Gastroesophageal sphincter (tissue), 4 donors: ENCODE results near the gene UBE2G2. TPM values are rescaled to one million over a fixed set of nuclear protein-coding genes. Genes with fewer than 3 reads are reported as not detected.

Experiments
- ATAC-seq: fragments of 150-250 bp; one replicate; pipeline ENCODE4 v1.9.1; 2016; ENCODE audit warnings: mild to moderate bottlenecking, moderate library complexity
- H3K27ac ChIP-seq, 4 donors: fragments of 200-600 bp; sonication (generic) in 3 of 4; 1 replicate in 3 of 4; 2 replicates in 1 of 4; pipeline ENCODE4 v1.5.1; 2016 to 2019
- H3K27me3 ChIP-seq: fragments of 200-600 bp; sonication (generic); one replicate; pipeline ENCODE4 v1.5.1; 2019
- H3K36me3 ChIP-seq, 2 donors: fragments of 200-600 bp; sonication (generic); one replicate each; pipeline ENCODE4 v1.5.1; 2019; ENCODE audit warnings: control low read depth in 1 of 2
- H3K4me1 ChIP-seq, 3 donors: fragments of 200-600 bp; sonication (generic); 1 replicate in 2 of 3; 2 replicates in 1 of 3; pipeline ENCODE4 v1.5.1; 2016 to 2019; ENCODE audit warnings: control low read depth in 2 of 3
- H3K4me3 ChIP-seq, 2 donors: fragments of 200-600 bp; sonication (generic); one replicate each; pipeline ENCODE4 v1.5.1; 2019; ENCODE audit warnings: mild to moderate bottlenecking in 1 of 2, moderate library complexity in 1 of 2
- H3K9me3 ChIP-seq, 3 donors: fragments of 200-600 bp; sonication (generic); one replicate each; pipeline ENCODE4 v1.5.1; 2017 to 2019; ENCODE audit warnings: control low read depth in 2 of 3
- EP300 ChIP-seq: sonication (generic); formaldehyde crosslinking; IDR thresholded peaks from one replicate; pipeline ENCODE4 v1.6.1; 2017; ENCODE audit warnings: antibody characterized with exemption, mild to moderate bottlenecking
- POLR2A ChIP-seq, 2 donors: fragments of 450-650 bp; IDR thresholded peaks; one replicate each; pipeline ENCODE4 v1.6.1; 2017; ENCODE audit warnings: antibody characterized with exemption in 2 of 2, mild to moderate bottlenecking in 2 of 2, moderate library complexity in 1 of 2
- POLR2AphosphoS5 ChIP-seq: sonication (generic); formaldehyde crosslinking; IDR thresholded peaks from one replicate; pipeline ENCODE4 v1.6.1; 2017; ENCODE audit warnings: antibody characterized with exemption
- WGBS, 2 donors: methylation state at CpG; one replicate each; pipeline ENCODE4 v1.1.5; 2018; ENCODE audit warnings: low coverage in 1 of 2; 5-methylcytosine and 5-hydroxymethylcytosine counted together
- total RNA-seq, 4 donors: library from RNA; depleted of rRNA; stranded (reverse); fragments of >200 nt; gene quantifications; one replicate each; pipeline ENCODE4 v1.1.0, GENCODE V29; 2016
- TF ChIP-seq, protein P1 (sequence below), 4 experiments: fragments of 200-600 bp in 2 of 4; fragments of 450-650 bp in 2 of 4; sonication (generic) in 1 of 4; IDR thresholded peaks; one replicate each; pipeline ENCODE4 v1.5.1; 2017 to 2019; ENCODE audit warnings: antibody characterized with exemption in 4 of 4, mild to moderate bottlenecking in 2 of 4, moderate library complexity in 2 of 4

UBE2G2 gene
- total RNA-seq, 4 donors from 2014 or later: 48.3 to 93.4 (median 83.9) TPM

DNA sequence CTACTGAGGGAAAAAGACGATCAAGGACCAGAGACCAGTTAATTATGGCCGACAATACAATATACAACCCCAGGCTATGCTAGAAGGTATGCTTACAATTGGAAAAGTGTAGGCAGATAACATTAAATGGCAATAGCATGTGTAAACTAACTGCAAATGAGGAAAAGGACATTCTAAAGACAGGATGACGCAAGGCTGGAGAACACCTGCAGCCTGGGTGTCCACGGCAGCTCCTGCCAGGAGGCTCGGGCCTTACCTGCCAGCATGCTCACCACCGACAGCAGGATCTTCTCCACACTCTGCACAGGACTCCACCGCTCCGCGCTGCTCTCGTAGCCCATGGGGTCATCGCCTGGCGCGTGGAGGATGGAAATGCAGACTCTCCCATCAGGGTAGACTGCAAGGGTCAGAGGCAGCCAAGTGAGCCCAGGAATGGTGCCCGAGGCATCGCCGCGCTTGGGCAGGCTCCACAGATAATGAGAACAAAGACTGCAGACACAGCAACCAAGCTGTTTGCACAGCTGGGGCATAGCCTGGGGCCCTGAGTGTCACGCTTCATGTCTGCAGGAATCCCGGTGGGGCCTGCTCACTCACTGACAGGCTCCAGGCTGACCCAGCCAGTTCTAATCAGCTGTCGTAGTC is 28.2 kb downstream of the UBE2G2 start:
- no peaks in the 10 kb centered on the region for H3K4me1 ChIP-seq
- H3K36me3 ChIP-seq: peaks cover 0 to 99% of the 10 kb centered on the region in 2 donors
- no peak for TF ChIP-seq POLR2AphosphoS5
- TF ChIP-seq, protein P1, sequence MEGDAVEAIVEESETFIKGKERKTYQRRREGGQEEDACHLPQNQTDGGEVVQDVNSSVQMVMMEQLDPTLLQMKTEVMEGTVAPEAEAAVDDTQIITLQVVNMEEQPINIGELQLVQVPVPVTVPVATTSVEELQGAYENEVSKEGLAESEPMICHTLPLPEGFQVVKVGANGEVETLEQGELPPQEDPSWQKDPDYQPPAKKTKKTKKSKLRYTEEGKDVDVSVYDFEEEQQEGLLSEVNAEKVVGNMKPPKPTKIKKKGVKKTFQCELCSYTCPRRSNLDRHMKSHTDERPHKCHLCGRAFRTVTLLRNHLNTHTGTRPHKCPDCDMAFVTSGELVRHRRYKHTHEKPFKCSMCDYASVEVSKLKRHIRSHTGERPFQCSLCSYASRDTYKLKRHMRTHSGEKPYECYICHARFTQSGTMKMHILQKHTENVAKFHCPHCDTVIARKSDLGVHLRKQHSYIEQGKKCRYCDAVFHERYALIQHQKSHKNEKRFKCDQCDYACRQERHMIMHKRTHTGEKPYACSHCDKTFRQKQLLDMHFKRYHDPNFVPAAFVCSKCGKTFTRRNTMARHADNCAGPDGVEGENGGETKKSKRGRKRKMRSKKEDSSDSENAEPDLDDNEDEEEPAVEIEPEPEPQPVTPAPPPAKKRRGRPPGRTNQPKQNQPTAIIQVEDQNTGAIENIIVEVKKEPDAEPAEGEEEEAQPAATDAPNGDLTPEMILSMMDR (IDR thresholded peaks at IDR 0.05): no peak
- H3K9me3 ChIP-seq: no peaks in the 10 kb centered on the region
- H3K27me3 ChIP-seq: no peaks in the 10 kb centered on the region
- no peak overlapping the region for H3K27ac ChIP-seq
- ATAC-seq: no peak
- no peak overlapping the region for H3K4me3 ChIP-seq
- WGBS, 2 donors: 88 to 89% methylated on average over 1 to 10 of the region's 20 CpGs

DNA sequence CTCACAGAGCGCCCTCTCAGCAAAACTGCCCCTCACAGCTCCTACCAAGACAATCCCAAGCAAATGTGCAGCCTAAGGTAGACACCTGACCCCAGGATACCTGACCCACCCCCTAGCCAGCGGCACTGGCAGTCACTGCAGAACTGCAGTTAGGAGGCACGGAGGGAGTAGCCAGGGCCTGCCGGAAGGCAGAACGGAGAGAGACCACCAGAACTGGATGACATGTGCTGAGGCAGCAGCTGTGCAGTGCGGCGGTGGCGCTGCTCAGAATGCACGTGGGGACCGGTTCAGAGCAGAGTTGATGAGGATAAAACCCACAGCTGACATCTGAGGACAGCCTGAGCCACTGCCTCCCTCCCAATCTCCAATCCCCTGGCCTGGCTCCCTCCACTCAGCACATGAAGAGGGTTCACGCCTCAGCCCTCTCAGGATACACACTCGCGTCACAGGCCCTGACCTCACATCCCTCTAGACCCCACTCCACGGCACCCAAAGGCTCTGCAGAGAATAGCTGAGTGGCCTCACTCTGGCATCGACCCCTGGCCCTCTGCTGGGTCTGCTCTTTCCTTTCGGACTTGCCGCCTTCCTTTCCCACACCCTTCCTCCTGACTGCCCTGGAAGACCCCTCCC is 29.6 kb downstream of the UBE2G2 start:
- Histone ChIP-seq H3K4me1 (no peaks in the 10 kb centered on the region), H3K36me3 (peaks cover 0 to 89% of the 10 kb centered on the region in 2 donors), H3K27ac (no peak overlapping the region), H3K9me3 (no peaks in the 10 kb centered on the region), H3K27me3 (no peaks in the 10 kb centered on the region), H3K4me3 (no peak overlapping the region)
- 88 to 90% methylated on average over 2 to 11 of the region's 17 CpGs for WGBS, 2 donors
- ATAC-seq: no peak
- no peak for TF ChIP-seq EP300
- no peak for TF ChIP-seq POLR2AphosphoS5
- TF ChIP-seq, protein P1 (IDR thresholded peaks at IDR 0.05): no peak
- no peak for TF ChIP-seq POLR2A (IDR thresholded peaks at IDR 0.05)

GRCh38 chr21:44767834-44768831 is 33.5 kb downstream of the UBE2G2 start:
- Histone ChIP-seq H3K4me3 (no peak overlapping the region), H3K27me3 (no peaks in the 10 kb centered on the region), H3K9me3 (no peaks in the 10 kb centered on the region), H3K36me3 (peaks cover 0 to 50% of the 10 kb centered on the region in 2 donors), H3K4me1 (no peaks in the 10 kb centered on the region), H3K27ac (no peak overlapping the region)
- no peak for TF ChIP-seq POLR2AphosphoS5
- no peak for TF ChIP-seq POLR2A (IDR thresholded peaks at IDR 0.05)
- no peak for TF ChIP-seq EP300
- TF ChIP-seq, protein P1 (IDR thresholded peaks at IDR 0.05): no peak
- WGBS, 2 donors: 52 to 69% methylated on average over 5 to 8 of the region's 30 CpGs
- no peak for ATAC-seq

DNA sequence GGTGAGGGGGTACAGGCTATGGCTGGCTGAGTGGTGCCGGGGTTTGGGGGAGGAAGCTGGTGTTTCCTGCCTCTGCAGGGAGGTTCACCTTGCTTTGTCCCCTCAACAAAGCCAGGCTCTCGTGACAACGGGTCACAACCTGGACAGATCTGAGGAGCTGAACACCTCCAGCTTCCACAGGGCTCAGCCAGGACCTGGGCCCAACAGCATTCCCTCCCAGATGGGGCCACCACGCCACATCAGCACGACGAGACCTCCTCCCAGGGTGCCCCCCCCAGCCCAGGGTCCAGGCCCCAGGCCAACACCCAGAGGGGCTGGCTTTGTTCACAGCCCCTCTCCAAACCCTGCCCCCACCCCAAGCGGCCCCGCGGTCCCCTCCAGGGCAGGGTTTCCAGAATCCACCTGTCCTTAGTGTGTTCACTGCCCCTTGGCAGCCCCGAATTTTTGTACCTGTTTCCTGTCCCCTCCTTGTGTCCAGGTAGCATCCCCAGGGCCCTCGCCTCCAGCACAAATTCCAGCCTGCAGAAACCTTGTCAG is 34.7 kb downstream of the UBE2G2 start:
- WGBS, 2 donors: 73 to 82% methylated on average over 2 to 5 of the region's 11 CpGs

More for the DNA sequence above, 34.7 kb downstream of the UBE2G2 start:
- H3K36me3 ChIP-seq: peaks cover 0 to 38% of the 10 kb centered on the region in 2 donors
- TF ChIP-seq POLR2AphosphoS5 (no peak), POLR2A (IDR thresholded peaks at IDR 0.05) (no peak), EP300 (no peak)
- TF ChIP-seq, protein P1 (IDR thresholded peaks at IDR 0.05): no peak
- H3K4me1 ChIP-seq: no peaks in the 10 kb centered on the region
- H3K27ac ChIP-seq: no peak overlapping the region
- H3K9me3 ChIP-seq: no peaks in the 10 kb centered on the region
- H3K27me3 ChIP-seq: no peaks in the 10 kb centered on the region
- H3K4me3 ChIP-seq: no peak overlapping the region
- no peak for ATAC-seq
